Erythroblast (primary cell): ENCODE data around the gene METTL24.

ENCODE experiments used
- GATA1 ChIP-seq: IDR thresholded peaks from 2 replicates; pipeline ENCODE4 v1.6.1; 2011; ENCODE audit warnings: low read depth, mild to moderate bottlenecking, control low read depth, low read length, moderate library complexity
- POLR2A ChIP-seq: IDR thresholded peaks from 2 replicates; pipeline ENCODE4 v1.6.1; 2011; ENCODE audit warnings: mild to moderate bottlenecking, low read length

DNA sequence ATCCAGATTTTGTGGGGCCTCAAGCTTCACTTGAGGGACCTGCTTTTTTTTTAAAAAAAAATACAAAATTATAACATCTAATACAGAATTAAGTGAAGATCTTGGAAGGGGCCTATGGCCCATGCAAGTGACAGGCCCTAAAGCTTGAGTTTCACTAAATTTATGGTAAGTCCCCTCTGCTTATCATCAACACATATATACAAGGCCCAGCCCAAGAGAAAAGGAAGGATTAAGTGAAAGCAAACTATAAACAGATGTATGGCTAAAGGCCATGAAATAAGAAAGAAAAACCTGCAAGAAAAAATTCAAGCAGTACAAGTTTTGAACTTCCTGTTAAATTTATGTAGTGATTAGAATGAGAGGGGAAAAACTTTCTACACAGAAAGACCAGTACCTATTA lies 91.2 kb downstream of the METTL24 start:
- TF ChIP-seq POLR2A, result no peak
- no peak for TF ChIP-seq GATA1
